ENCODE results near the gene S100A4.
"Not testable (repeated sequence)": the region's sequence is repeated elsewhere in the genome, so short reads cannot be mapped to it uniquely, and the experiment has no call there.

The S100A4 gene

GRCh38 chr1:153533689-153534201 lies 11.9 kb downstream of the S100A4 start:
- DNase-seq (ENCODE audit: low read depth): no peak

DNA sequence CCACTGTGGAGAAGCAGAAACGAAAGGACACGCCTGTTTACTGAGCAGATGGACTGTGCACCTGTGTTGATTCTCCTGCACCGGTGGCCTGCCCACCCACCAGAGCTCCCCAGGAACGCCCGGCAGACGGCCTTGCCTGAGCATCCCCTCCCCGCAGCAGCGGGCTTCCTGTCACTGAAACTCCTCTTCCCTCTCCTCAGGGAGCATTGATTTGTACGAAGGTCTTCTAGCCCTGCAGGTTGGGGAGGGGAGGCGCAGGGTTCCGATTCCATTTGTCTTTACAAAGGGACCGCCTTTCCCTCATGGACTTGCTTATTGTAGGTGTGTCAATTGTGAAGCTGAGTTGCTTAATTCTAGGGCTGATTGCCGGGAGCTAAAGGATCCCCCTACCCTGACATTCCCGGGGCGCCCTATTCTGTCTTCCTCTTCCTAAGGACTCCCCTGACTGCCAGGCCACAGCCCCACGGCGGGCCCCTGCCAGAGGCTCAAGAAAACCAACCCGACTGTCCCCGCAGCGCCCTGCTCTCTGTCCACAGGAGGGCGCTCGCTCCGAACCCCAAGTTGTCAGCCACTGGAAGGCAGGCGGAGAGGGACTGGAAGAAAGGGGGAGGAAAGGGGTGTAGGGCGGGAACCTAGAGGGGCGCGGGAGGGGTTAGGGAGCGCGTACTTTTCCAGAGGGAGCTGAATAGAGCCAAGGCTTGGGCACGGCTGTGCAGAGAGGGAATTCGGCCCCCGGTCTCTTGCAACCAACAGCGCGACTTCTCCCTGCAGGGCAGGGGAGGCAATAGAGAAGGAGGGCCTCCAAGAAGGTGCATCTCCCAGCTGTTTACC lies 12.6 kb downstream of the S100A4 start:
- no peak for DNase-seq (ENCODE audit: low read depth)

GRCh38 chr1:153532181-153532580 lies 13.4 kb downstream of the S100A4 start:
- DNase-seq (ENCODE audit: low read depth): no peak

DNA sequence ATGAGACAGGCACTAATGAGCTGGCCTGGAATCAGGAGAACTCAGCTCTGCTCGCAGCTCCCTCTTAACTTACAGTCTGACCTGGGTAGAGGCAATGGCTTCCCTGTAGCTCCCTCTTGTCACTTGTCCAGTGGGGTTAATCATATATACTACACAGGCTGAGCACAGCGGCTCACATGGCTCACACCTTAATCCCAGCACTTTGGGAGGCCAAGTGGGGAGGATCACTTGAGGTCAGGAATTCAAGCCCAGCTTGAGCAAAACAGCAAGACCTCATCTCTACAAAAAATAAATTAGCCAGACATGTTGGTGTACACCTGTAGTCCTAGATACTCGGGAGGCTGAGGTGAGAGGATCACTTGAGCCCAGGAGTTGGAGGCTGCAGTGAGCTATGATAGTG lies 14.0 kb downstream of the S100A4 start:
- no peak for DNase-seq (ENCODE audit: low read depth)

DNA sequence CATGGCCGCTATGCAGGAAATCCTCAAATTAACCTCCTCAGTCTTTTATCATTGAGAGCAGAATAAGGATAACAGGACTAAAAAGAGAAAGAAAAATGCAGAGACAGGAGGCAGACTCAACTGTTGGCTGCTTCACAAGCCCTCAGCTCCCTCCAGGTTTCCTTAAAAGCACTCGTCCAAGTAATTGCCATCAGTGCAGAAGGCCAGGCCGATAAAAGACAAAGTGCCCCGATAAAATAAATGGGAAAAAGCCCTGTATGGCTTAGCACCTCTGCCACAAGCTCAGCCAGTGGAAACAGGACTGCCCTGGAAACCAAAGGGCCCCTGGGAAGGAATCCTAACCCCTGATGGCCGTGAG lies 17.9 kb downstream of the S100A4 start:
- DNase-seq (ENCODE audit: low read depth): no peak

DNA sequence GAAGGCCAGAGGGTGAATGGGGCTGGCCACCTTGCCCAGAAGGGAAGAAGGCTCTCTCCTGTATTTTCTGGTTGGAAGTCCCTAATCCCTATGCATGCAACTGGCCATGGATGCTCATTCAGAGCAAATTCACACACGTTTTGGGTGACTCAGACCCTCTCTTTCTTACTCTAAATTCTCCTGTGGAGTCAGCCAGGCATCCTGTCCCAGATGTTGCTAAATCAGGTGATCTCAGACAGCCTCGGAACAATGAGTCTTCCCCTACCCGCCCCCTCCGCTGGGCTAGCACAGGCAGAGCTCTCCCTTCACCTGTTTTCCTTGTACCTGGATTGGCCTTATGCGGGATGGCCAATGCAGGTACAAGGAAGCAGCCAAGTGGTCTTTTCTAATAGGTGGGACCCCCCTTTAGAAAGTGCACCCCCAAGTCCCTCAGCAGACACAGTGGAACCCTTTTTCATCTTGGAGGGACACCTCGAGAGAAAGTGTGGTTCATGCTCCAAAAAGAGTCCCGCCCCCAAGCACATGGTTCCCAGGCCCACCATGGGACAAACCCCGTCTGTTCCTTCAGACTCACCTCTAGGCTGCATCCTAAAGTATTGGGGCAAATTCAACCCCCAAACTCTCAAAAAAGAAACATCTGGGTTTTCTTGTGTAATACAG lies 18.5 kb downstream of the S100A4 start:
- DNase-seq (ENCODE audit: low read depth): no peak

DNA sequence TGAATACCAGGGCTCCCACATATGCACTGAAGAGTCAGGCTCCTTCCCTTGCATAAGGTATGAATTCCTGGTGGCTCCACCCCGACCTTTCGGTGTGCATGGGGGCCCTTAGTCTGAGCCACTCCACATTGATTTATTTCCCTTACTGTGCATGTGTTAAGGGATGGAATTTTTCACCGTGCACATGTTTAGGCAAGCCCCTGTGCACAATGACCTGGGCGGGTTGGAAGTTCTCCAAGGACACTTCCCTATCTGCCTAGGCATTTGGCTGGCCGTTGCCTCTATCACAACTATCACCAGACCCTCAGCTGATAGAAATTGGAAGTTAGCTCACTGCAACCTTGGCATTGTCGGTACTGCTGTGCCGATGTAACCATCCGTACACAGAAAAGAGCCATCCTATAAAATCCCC lies 19.5 kb downstream of the S100A4 start:
- DNase-seq (ENCODE audit: low read depth): no peak

GRCh38 chr1:153525088-153525728 lies 20.4 kb downstream of the S100A4 start:
- no peak for DNase-seq (ENCODE audit: low read depth)

DNA sequence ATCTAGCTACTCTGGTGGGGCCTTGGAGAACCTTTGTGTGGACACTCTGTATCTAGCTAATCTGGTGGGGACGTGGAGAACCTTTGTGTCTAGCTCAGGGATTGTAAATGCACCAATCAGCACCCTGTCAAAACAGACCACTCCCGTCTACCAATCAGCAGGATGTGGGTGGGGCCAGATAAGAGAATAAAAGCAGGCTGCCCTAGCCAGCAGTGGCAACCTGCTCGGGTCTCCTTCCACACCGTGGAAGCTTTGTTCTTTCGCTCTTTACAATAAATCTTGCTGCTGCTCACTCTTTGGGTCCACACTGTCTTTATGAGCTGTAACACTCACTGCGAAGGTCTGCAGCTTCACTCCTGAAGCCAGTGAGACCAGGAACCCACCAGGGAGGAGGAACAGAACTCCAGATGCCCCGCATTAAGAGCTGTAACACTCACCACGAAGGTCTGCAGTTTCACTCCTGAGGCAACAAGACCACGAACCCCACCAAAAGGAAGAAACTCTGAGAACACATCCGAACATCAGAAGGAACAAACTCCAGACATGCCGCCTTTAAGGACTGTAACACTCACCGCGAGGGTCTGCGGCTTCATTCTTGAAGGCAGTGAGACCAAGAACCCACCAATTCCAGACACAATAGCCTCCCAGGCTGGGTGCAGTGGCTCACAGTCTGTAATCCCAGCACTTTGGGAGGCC lies 23.1 kb downstream of the S100A4 start:
- DNase-seq (ENCODE audit: low read depth): not testable (repeated sequence)

- DNase-seq (ENCODE audit: low read depth): not testable (repeated sequence)
Measured at GRCh38 chr1:153521808-153522207, 23.8 kb downstream of the S100A4 start.

DNA sequence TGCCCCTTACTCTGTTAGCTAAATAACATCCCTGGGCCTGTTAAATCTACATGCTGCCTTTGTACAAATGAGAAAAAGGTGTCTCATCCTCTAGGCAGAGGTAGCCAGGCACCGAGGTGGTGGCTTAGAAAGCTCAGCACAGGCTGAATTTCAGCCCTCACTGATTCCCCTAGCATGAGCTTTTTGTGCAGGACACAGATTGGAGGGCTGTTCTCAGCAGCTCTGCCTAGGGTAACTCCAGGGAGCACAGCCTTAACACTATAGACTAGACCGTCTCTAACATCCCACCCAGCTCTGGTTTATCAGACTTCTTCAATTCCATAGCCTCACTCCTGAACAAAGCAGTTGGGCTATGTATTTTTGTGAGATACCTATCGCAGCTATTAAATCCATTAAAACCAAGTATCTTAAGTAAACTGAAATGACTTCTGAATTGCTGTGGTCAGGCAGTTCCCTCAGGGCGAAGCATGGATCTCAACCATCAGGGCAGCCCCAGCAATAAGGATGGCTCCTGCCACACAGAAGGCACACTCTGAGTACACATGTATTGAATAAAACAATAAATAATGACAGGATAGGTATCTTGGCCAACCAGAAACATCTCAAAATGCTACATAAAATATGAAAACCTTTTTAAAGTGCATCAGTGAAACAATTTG lies 24.7 kb downstream of the S100A4 start:
- DNase-seq (ENCODE audit: low read depth): no peak

DNA sequence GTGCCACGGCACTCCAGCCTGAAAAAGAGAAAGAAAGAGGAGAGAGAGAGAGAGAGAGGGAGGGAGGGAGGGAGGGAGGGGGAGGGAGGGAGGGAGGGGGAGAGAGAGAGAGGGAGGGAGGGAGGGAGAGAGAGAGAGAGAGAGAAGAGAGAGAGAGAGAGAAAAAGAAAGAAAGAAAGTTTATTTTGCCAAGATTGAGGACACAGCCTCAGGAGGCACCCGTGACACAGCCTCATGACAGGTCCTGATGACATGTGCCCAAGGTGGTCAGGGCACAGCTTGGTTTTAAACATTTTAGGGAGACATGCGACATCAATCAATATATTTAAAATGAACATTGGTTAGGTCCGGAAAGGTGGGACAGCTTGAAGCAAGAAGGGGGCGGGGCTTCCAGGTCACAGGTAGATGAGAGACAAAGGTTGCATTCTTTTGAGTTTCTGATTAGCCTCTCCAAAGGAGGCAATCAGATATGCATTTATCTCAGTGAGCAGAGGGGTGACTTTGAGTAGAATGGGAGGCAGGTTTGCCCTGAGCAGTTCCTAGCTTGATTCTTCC lies 25.4 kb downstream of the S100A4 start:
- not testable (repeated sequence) for DNase-seq (ENCODE audit: low read depth)

DNA sequence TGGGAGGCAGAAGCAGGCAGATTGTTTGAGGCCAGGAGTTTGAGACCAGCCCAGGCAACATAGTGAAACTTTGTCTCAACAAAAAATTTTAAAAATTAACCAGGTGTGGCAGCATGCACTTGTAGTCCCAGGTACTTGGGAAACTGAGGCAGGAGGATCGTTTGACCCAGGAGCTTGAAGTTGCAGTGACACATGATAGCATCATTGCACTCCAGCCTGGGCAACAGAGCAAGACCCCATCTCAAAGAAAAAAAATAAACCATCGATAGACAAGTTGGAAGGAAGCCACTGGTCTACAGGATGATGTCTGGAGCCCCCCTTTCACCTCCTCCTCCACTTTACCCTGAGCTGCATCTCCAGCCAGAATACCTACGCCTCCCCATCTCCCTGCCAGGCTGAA lies 26.4 kb downstream of the S100A4 start:
- no peak for DNase-seq (ENCODE audit: low read depth)

DNA sequence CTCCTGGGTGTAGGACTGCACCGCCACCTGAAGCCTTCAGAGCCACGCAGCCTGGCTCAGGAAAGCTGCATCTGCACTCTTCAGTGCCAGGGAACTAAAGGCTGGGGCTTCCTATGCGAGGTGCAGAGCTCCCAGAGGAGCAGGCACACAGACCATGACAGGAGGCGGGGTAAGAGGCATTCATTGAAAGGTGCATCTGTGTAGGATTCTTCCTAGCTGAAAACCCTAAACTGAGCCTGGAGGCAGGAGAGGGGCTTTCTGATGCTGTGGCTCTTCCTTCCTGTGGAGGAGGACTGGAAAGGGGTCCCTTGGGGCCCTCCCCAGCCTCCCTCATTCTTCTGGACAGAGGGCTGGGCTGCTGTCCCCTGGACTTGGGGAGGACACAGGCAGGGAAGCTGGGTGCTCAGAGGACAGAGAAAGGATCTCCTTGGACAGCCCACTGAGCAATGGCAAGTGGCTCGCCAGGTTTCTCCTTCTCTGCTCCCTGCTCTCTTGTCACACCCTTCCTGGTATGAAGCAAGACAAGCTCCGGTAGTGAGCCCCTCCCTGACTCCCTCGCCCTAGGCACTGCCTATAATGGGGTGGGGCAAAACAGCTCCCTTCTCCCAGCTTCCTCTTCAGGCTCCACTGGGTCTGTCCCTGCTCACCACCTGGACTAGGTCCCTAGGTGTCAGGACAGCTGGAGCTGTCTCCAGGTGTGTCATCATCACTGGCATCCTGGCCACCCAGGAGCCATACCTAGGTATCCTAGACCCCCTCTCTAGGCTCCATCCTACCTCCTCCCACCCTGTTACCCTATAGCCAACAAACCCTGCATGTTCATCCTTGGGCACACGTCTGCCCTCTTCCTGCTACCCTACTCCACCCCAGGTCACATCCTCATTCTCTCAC lies 29.9 kb downstream of the S100A4 start:
- no peak for DNase-seq (ENCODE audit: low read depth)

- DNase-seq (ENCODE audit: low read depth): no peak
Measured at GRCh38 chr1:153513666-153514065, 31.9 kb downstream of the S100A4 start.

- no peak for DNase-seq (ENCODE audit: low read depth)
Measured at GRCh38 chr1:153513023-153513422, 32.6 kb downstream of the S100A4 start.

DNA sequence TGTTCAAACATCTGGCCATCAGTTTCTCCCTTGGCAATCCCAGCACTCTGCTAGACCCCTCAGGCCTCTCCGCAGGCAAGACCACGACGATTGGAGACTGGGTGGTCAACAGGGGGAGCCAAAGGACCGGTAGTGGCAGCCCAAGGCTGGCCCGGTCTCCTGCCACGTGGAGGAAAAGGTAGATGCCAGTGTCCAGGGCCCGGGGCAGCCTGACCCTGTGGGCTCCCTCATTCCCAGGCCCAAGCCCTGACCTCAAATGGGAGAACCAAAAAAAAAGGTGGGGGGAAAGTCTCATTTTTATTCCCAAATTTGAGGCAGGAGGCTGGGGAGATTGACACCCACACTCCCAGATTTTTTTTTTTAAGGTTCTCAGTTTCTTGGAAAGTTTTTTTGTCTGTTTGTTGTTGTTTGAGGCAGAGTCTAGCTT lies 34.6 kb downstream of the S100A4 start:
- DNase-seq (ENCODE audit: low read depth): peak; percentile 68

- peak; percentile 38 for DNase-seq (ENCODE audit: low read depth)
Measured at GRCh38 chr1:153509729-153510354, 35.8 kb downstream of the S100A4 start.

DNA sequence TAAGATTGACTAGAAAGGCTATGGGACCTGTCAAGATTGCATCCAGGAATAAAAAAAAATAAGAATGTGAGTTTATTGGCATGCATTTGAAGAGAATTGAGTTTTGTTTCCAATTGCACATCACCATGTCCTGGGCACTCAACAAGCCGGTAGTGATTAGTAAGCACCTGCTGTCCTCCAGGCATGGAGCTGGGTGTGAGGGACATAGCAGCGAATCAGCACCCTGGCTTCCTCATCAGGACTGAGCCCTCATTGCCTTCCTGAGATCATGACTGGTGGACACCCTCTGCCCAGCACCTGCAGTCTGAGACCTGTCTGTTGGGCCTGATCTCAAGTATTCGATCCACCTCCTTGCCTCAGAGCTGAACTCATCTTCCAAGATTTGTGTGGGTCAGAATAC lies 36.6 kb downstream of the S100A4 start:
- DNase-seq (ENCODE audit: low read depth): no peak

Measured in stimulated activated CD8-positive, alpha-beta memory T cell treated with anti-CD3 and anti-CD28 coated beads, Interleukin-15, amount 100 ng/mL, for 1 hour (primary cell).